Nephron (organoid): ENCODE results near the gene TLR9.
A peak's percentile ranks its signal among the peaks of the same experiment; 100 is the strongest.
"Not testable (repeated sequence)": the region's sequence is repeated elsewhere in the genome, so short reads cannot be mapped to it uniquely, and the experiment has no call there.

Experiments
- H3K27ac Mint-ChIP-seq, 3 experiments: 2 replicates each; pipeline ENCODE4 v1.8.0; 2020; ENCODE audit warnings: mixed read lengths in 3 of 3, mild to moderate bottlenecking in 2 of 3, moderate library complexity in 1 of 3
- H3K27me3 Mint-ChIP-seq: 2 replicates; pipeline ENCODE4 v1.8.0; 2021; ENCODE audit warnings: low read depth, mild to moderate bottlenecking, moderate library complexity, mixed read lengths
- H3K36me3 Mint-ChIP-seq: 2 replicates; pipeline ENCODE4 v1.8.0; 2020; ENCODE audit warnings: low read depth, mixed read lengths
- H3K4me1 Mint-ChIP-seq: 2 replicates; pipeline ENCODE4 v1.8.0; 2020; ENCODE audit warnings: mixed read lengths
- H3K4me3 Mint-ChIP-seq, 3 experiments: 2 replicates each; pipeline ENCODE4 v1.8.0; 2020; ENCODE audit warnings: mild to moderate bottlenecking in 3 of 3, mixed read lengths in 3 of 3, moderate library complexity in 2 of 3
- H3K9me3 Mint-ChIP-seq: 2 replicates; pipeline ENCODE4 v1.8.0; 2020; ENCODE audit warnings: mixed read lengths
- TF ChIP-seq, protein P1 (sequence below), 3 experiments: fragments of 200-600 bp; sonication (generic); IDR thresholded peaks; one replicate each; pipeline ENCODE4 v1.5.0; 2021; ENCODE audit warnings: antibody characterized with exemption in 3 of 3; ENCODE audit not compliant: unreplicated experiment in 3 of 3

The TLR9 gene

DNA sequence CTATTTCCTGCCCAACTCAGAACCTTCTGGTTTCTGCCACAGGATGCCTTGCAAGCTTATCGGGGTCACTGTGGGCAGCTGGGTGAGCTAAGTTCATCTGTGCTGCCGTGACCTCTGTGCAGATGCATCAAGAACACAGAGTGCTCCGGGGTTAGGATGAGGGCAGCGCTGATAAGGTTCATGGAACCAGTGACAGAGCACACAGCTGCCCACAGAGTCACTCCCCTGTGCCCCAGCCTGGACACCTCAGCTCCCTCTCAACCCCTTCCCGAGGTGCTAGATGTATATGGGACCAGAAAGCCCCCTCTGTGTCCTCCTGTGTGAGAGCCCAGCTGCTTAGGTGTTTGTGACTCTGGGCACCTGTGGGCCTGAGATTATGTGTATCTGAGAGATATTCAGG lies 43.2 kb downstream of the TLR9 start:
- Mint-ChIP-seq H3K27ac (no peak overlapping the region), H3K4me1 (no peaks in the 10 kb centered on the region), H3K36me3 (no peaks in the 10 kb centered on the region), H3K4me3 (no peak overlapping the region), H3K9me3 (no peaks in the 10 kb centered on the region), H3K27me3 (peaks cover 16% of the 10 kb centered on the region)
- TF ChIP-seq, protein P1, sequence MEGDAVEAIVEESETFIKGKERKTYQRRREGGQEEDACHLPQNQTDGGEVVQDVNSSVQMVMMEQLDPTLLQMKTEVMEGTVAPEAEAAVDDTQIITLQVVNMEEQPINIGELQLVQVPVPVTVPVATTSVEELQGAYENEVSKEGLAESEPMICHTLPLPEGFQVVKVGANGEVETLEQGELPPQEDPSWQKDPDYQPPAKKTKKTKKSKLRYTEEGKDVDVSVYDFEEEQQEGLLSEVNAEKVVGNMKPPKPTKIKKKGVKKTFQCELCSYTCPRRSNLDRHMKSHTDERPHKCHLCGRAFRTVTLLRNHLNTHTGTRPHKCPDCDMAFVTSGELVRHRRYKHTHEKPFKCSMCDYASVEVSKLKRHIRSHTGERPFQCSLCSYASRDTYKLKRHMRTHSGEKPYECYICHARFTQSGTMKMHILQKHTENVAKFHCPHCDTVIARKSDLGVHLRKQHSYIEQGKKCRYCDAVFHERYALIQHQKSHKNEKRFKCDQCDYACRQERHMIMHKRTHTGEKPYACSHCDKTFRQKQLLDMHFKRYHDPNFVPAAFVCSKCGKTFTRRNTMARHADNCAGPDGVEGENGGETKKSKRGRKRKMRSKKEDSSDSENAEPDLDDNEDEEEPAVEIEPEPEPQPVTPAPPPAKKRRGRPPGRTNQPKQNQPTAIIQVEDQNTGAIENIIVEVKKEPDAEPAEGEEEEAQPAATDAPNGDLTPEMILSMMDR (IDR thresholded peaks at IDR 0.05; ENCODE audit: unreplicated experiment in 3 of 3), result no peak

DNA sequence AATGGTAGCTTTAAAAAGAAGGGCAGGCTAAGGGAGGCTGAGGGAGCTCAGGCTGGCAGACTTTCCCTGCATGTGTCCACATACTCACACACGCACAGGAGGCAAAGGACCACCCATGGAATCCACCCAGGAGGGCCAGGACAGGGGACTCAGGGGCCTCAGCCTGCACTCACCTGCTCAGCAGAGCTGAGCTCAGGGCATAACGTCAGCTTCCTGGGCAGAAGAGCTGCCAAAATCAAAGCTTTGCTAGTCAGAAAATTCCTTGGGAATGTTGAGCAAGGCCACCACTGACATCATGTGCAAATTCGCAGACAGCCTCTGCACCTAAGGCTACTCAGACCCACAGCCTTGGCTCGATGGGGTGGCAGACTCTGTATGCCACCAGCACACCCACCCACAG lies 43.9 kb downstream of the TLR9 start:
- H3K4me1 Mint-ChIP-seq, result peaks cover 4% of the 10 kb centered on the region
- no peaks in the 10 kb centered on the region for H3K9me3 Mint-ChIP-seq
- no peak overlapping the region for H3K27ac Mint-ChIP-seq
- TF ChIP-seq, protein P1 (IDR thresholded peaks at IDR 0.05; ENCODE audit: unreplicated experiment in 3 of 3), result no peak
- peaks cover 16% of the 10 kb centered on the region for H3K27me3 Mint-ChIP-seq
- no peak overlapping the region for H3K4me3 Mint-ChIP-seq
- no peaks in the 10 kb centered on the region for H3K36me3 Mint-ChIP-seq

DNA sequence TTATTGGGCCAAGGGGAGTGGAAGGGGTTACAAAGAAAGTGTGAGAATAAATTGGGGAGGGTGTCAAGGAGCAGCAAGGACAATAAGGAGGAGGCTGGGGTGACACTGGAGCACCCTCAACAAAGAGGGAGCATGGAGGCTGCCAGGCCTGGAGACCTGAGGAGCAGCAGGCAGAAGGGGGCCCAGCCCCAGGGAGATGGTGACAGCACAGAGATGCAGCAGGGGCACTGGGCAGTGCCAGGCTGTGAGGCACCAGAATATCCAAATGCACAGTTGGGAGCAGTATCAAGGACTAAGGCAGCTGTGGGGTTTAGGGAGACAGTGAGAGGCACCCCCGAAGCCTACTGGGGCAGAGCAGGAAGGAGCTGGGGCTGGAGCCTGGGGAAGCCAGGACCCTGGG lies 46.9 kb downstream of the TLR9 start:
- Mint-ChIP-seq H3K9me3 (no peaks in the 10 kb centered on the region), H3K4me1 (peaks cover 15% of the 10 kb centered on the region), H3K27me3 (peaks cover 21% of the 10 kb centered on the region), H3K36me3 (no peaks in the 10 kb centered on the region), H3K4me3 (no peak overlapping the region), H3K27ac (no peak overlapping the region)
- TF ChIP-seq, protein P1 (IDR thresholded peaks at IDR 0.05; ENCODE audit: unreplicated experiment in 3 of 3), result no peak

DNA sequence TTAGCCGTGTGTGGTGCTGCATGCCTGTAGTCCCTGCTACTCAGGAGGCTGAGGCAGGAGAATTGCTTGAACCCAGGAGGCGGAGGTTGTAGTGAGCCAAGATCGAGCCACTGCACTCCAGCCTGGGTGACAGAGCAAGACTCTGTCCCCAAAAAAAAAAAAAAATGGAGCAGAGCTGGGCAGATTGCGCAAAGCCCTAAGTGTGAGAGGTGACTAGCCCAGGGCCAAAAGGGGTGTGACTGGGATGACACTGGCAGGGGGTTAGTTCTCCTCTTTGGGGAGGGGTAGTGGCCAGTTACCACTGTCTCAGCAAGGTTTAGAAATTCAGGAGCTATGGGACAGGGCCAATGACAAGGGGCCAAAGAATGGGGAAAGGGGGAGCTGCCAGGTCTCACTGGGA lies 47.3 kb downstream of the TLR9 start:
- not testable (repeated sequence) for H3K4me3 Mint-ChIP-seq, H3K27ac Mint-ChIP-seq, H3K36me3 Mint-ChIP-seq, H3K9me3 Mint-ChIP-seq
- H3K4me1 Mint-ChIP-seq, result peaks cover 15% of the 10 kb centered on the region
- peaks cover 17% of the 10 kb centered on the region for H3K27me3 Mint-ChIP-seq

DNA sequence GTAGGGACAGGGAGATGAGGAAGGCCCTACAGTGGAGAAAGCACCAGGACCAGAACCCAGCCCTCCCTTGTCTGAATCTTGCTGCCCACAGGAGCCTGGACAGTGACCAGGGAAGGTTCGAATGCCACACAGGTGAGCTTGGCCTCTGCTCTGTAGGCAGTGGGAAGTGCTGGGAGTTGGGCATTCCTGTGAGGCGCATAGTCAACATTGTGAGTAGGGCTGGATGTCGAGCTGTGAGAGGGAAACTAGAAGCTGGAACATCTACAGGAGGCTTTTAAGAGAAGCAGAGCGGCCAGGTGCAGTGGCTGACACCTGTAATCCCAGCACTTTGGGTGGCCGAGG lies 47.8 kb downstream of the TLR9 start:
- Mint-ChIP-seq H3K4me3 (no peak overlapping the region), H3K27ac (peak overlapping the region in 1 of 3 experiments; percentile 59), H3K27me3 (peaks cover 17% of the 10 kb centered on the region), H3K36me3 (no peaks in the 10 kb centered on the region), H3K4me1 (peaks cover 15% of the 10 kb centered on the region), H3K9me3 (no peaks in the 10 kb centered on the region)
- TF ChIP-seq, protein P1 (IDR thresholded peaks at IDR 0.05; ENCODE audit: unreplicated experiment in 3 of 3), result no peak

DNA sequence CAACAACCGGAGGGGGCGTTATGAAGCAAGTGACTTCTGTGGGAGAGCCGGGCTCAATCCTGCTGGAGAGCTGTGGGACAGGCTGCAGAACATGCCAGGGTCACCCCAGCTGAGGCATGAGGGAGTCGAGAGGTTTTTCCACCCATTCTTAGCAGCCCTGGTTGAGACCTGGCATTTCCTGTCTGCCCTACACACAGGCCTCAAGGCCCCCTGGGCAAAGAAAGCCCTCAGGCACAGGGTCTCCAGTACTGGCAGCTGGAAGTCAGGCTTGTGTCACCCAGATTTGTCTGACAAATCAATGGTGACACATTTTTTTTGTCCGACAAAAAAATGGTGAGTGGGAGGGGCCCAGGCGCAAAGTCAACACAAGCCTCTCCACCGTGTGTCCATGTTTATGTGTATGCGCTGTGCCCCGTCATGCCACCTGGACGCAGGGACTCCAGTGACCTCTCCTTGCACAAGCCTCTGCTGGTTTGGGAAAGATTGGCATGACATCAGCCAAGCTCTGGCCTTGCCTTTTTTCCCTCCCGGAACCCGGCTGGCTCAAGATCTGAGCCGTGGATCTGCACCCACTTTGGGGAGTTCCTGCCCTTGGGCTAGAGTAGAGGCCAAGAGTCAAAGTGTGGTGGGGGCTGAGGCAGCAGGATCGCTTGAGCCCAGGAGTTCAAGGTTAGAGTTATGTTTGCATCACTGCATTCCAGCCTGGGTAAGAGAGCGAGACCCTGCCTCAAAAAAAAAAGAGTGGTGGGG lies 48.3 kb downstream of the TLR9 start:
- peaks cover 15% of the 10 kb centered on the region for H3K4me1 Mint-ChIP-seq
- H3K4me3 Mint-ChIP-seq, result no peak overlapping the region
- H3K27me3 Mint-ChIP-seq, result peaks cover 17% of the 10 kb centered on the region
- TF ChIP-seq, protein P1 (IDR thresholded peaks at IDR 0.05; ENCODE audit: unreplicated experiment in 3 of 3), result no peak
- peak overlapping the region in 2 of 3 experiments; percentile 10 to 59 for H3K27ac Mint-ChIP-seq
- no peaks in the 10 kb centered on the region for H3K36me3 Mint-ChIP-seq
- H3K9me3 Mint-ChIP-seq, result no peaks in the 10 kb centered on the region
